B cell (primary cell): ENCODE results near the gene CCNB1. TPM values are rescaled to one million over a fixed set of nuclear protein-coding genes. Genes with fewer than 3 reads are reported as not detected.

Source experiments
- ATAC-seq: fragments of 200-7000 bp; cut with Tn5 transposase; one replicate; pipeline ENCODE4 v1.10.0; 2021; ENCODE audit warnings: low read depth, mild to moderate bottlenecking, moderate number of reproducible peaks, moderate library complexity
- CTCF ChIA-PET: fragments of 350-600 bp; sonication (Branson Sonifier 250); formaldehyde crosslinking; loops from one replicate; lab custom pipeline; 2021; ENCODE audit warnings: antibody characterized with exemption, inconsistent platforms; lab: Charles Lee
- POLR2A ChIA-PET: fragments of 350-600 bp; sonication (Branson Sonifier 250); formaldehyde crosslinking; loops from one replicate; lab custom pipeline; 2021; ENCODE audit warnings: antibody characterized with exemption; lab: Charles Lee
- DNase-seq: peaks from one replicate; pipeline ENCODE4 v3.0.0; 2013
- H2AFZ ChIP-seq: 2 replicates; pipeline ENCODE4 v1.6.1; 2012; ENCODE audit warnings: mild to moderate bottlenecking, low read depth, low read length; ENCODE audit not compliant: insufficient read depth, poor library complexity, severe bottlenecking
- H3K27ac ChIP-seq, 2 donors: 1 replicate in 1 of 2; 2 replicates in 1 of 2; pipeline ENCODE4 v1.5.1; 2012 to 2013; ENCODE audit warnings: low read length in 2 of 2, mild to moderate bottlenecking in 2 of 2, moderate library complexity in 1 of 2
- H3K27me3 ChIP-seq, 4 experiments: fragments of 200-600 bp in 1 of 4; sonication (generic) in 1 of 4; replicated peaks in 1 of 4; 1 replicate in 2 of 4; 2 replicates in 2 of 4; pipeline versions ENCODE4 v1.6.1 to v1.7.0; 2013 to 2016; ENCODE audit warnings: low read length in 3 of 4, mild to moderate bottlenecking in 2 of 4, mixed read lengths in 1 of 4, moderate library complexity in 1 of 4; ENCODE audit not compliant: insufficient read depth in 4 of 4, control insufficient read depth in 3 of 4; ENCODE audit errors: control extremely low read depth in 1 of 4
- H3K36me3 ChIP-seq, 2 experiments: replicated peaks in 1 of 2; 1 replicate in 1 of 2; 2 replicates in 1 of 2; pipeline versions ENCODE4 v1.6.1 to v1.7.1; 2013; ENCODE audit warnings: low read length in 1 of 2; ENCODE audit not compliant: insufficient read depth in 2 of 2, control insufficient read depth in 1 of 2; ENCODE audit errors: control extremely low read depth in 1 of 2, extremely low read depth in 1 of 2
- H3K4me1 ChIP-seq, 2 donors: fragments of 200-600 bp in 1 of 2; sonication (generic) in 1 of 2; 1 replicate in 1 of 2; 2 replicates in 1 of 2; pipeline versions ENCODE4 v1.5.1 to v1.6.1; 2013 to 2017; ENCODE audit warnings: low read length in 2 of 2; ENCODE audit not compliant: control insufficient read depth in 2 of 2, insufficient read depth in 2 of 2
- H3K4me2 ChIP-seq: replicated peaks from 2 replicates; pipeline ENCODE3; 2012; ENCODE audit warnings: mild to moderate bottlenecking, low read depth, low read length; ENCODE audit not compliant: poor library complexity, severe bottlenecking
- H3K4me3 ChIP-seq, 5 experiments: fragments of 200-600 bp in 1 of 5; sonication (generic) in 1 of 5; 1 replicate in 3 of 5; 2 replicates in 2 of 5; pipeline versions ENCODE4 v1.5.1 to v1.7.0; 2011 to 2016; ENCODE audit warnings: low read length in 4 of 5, mild to moderate bottlenecking in 4 of 5, low read depth in 2 of 5, control low read depth in 1 of 5, moderate library complexity in 1 of 5; ENCODE audit not compliant: insufficient read depth in 1 of 5; ENCODE audit errors: control extremely low read depth in 1 of 5, extremely low read depth in 1 of 5
- H3K79me2 ChIP-seq: fragments of 200-600 bp; sonication (generic); one replicate; pipeline ENCODE4 v1.6.0; 2016; ENCODE audit warnings: low read length; ENCODE audit not compliant: control insufficient read depth, insufficient read depth
- H3K9ac ChIP-seq: fragments of 200-600 bp; sonication (generic); 2 replicates; pipeline ENCODE4 v1.6.1; 2017; ENCODE audit warnings: mild to moderate bottlenecking, low read length, moderate library complexity
- H3K9me3 ChIP-seq, 3 donors: one replicate each; pipeline versions ENCODE4 v1.6.1 to v1.7.1; 2013; ENCODE audit warnings: low read length in 2 of 3; ENCODE audit not compliant: control insufficient read depth in 2 of 3, insufficient read depth in 1 of 3; ENCODE audit errors: control extremely low read depth in 1 of 3
- H4K20me1 ChIP-seq: 2 replicates; pipeline ENCODE4 v1.6.0; 2012; ENCODE audit warnings: mild to moderate bottlenecking, low read length; ENCODE audit not compliant: insufficient read depth, control insufficient read depth, poor library complexity, severe bottlenecking
- H3K27ac Mint-ChIP-seq: one replicate; pipeline ENCODE4 v1.8.0; 2021; ENCODE audit warnings: mixed read lengths
- H3K27me3 Mint-ChIP-seq: one replicate; pipeline ENCODE4 v1.8.0; 2021; ENCODE audit warnings: mixed read lengths
- H3K4me1 Mint-ChIP-seq: one replicate; pipeline ENCODE4 v1.8.0; 2021; ENCODE audit warnings: mixed read lengths
- H3K4me3 Mint-ChIP-seq: one replicate; pipeline ENCODE4 v1.8.0; 2021; ENCODE audit warnings: mixed read lengths
- H3K9me3 Mint-ChIP-seq: one replicate; pipeline ENCODE4 v1.8.0; 2022; ENCODE audit warnings: mixed read lengths; ENCODE audit not compliant: insufficient read depth
- EZH2 ChIP-seq: IDR thresholded peaks from 2 replicates; pipeline ENCODE4 v1.6.1; 2012; ENCODE audit warnings: borderline replicate concordance, low read depth, mild to moderate bottlenecking, moderate library complexity, low read length; ENCODE audit not compliant: insufficient read depth, poor library complexity, severe bottlenecking
- WGBS: methylation state at CpG from one replicate; pipeline ENCODE4 v1.1.5; 2013; ENCODE audit warnings: missing lambda C conversion rate; ENCODE audit not compliant: insufficient coverage; 5-methylcytosine and 5-hydroxymethylcytosine counted together
- intact Hi-C: fragments of 100-400 bp; cut with micrococcal nuclease; formaldehyde crosslinking; loops from one replicate; pipeline ENCODE4 v1.10.0; 2022
- polyA plus RNA-seq: library from polyadenylated mRNA; depleted of rRNA; stranded (reverse); fragments of >200 nt; gene quantifications from 2 replicates; pipeline ENCODE4 v1.2.3, GENCODE V29; 2012
- total RNA-seq, 2 donors: library from RNA; stranded (reverse); fragments of 120-200 nt in 1 of 2; gene quantifications; 1 replicate in 1 of 2; 2 replicates in 1 of 2; pipeline versions ENCODE4 v1.2.3 to v1.2.4, GENCODE V29; 2013 to 2022
- TF ChIP-seq, protein P1 (sequence below): fragments of 200-600 bp; IDR thresholded peaks from one replicate; pipeline ENCODE4 v1.8.0; 2022; ENCODE audit warnings: antibody characterized with exemption, mild to moderate bottlenecking

CCNB1 gene
- total and polyA plus RNA-seq, 2 donors (not counting 1 experiment from before 2014, with no cell fraction given): 2.7 to 8.6 TPM

GRCh38 chr5:69188811-69189161, 21.8 kb downstream of the CCNB1 start:
- intact Hi-C loops: loop anchor here (1.0 to 2.0 kb wide), 7 partner anchors 21 to 181 kb away; partner anchors contain the start of genes AK6, CCDC125, CCNB1 and CDK7
- ATAC-seq: no peak
- CTCF ChIA-PET: interaction anchor here (0.8 to 2.5 kb wide), 2 partner anchors 20 to 95 kb away, joined by 3 to 9 read pairs; partner anchors contain the start of gene SLC30A5

More at GRCh38 chr5:69188811-69189161, 21.8 kb downstream of the CCNB1 start:
- Histone ChIP-seq H3K9me3 (no peaks in the 10 kb centered on the region), H3K4me1 (peaks cover 9 to 14% of the 10 kb centered on the region in 2 donors), H3K4me3 (peak overlapping the region; percentile 64 to 96 (median 80)), H3K36me3 (no peaks in the 10 kb centered on the region), H3K4me2 (peak overlapping the region; percentile 86), H3K79me2 (no peaks in the 10 kb centered on the region), H3K27ac (peak overlapping the region in 1 of 2 donors; percentile 88), H4K20me1 (no peaks in the 10 kb centered on the region), H3K27me3 (no peaks in the 10 kb centered on the region), H3K9ac (peak overlapping the region; percentile 87), H2AFZ (peak overlapping the region; percentile 98)
- POLR2A ChIA-PET: interaction anchor here (1.0 kb wide), 1 partner anchor 29 kb away, joined by 4 read pairs; a partner anchor contains a TSS
- peak overlapping the region; percentile 95 for H3K4me3 Mint-ChIP-seq
- WGBS: 33% methylated on average over 8 of the region's 8 CpGs
- H3K4me1 Mint-ChIP-seq: peaks cover 17% of the 10 kb centered on the region
- DNase-seq: no peak
- no peaks in the 10 kb centered on the region for H3K27me3 Mint-ChIP-seq
- H3K27ac Mint-ChIP-seq: peak overlapping the region; percentile 93
- no peaks in the 10 kb centered on the region for H3K9me3 Mint-ChIP-seq
- TF ChIP-seq, protein P1, sequence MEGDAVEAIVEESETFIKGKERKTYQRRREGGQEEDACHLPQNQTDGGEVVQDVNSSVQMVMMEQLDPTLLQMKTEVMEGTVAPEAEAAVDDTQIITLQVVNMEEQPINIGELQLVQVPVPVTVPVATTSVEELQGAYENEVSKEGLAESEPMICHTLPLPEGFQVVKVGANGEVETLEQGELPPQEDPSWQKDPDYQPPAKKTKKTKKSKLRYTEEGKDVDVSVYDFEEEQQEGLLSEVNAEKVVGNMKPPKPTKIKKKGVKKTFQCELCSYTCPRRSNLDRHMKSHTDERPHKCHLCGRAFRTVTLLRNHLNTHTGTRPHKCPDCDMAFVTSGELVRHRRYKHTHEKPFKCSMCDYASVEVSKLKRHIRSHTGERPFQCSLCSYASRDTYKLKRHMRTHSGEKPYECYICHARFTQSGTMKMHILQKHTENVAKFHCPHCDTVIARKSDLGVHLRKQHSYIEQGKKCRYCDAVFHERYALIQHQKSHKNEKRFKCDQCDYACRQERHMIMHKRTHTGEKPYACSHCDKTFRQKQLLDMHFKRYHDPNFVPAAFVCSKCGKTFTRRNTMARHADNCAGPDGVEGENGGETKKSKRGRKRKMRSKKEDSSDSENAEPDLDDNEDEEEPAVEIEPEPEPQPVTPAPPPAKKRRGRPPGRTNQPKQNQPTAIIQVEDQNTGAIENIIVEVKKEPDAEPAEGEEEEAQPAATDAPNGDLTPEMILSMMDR: no peak
- no peak for TF ChIP-seq EZH2
